ENCODE measurements around the gene RUFY4. TPM values are rescaled to one million over a fixed set of nuclear protein-coding genes. Genes with fewer than 3 reads are reported as not detected.

Gene RUFY4
- total RNA-seq, 1 experiment from 2014 or later = not detected

GRCh38 chr2:218022851-218023530 lies 46.1 kb upstream of the RUFY4 start:
- ChIA-PET POLR2A (no interaction called here), CTCF (no interaction called here)
- ATAC-seq (no peak), DNase-seq (ENCODE audit: low read depth, low spot score) (no peak)
- no peaks in the 10 kb centered on the region for H3K4me1 ChIP-seq (ENCODE audit: control insufficient read depth, insufficient read depth, low read length)
- no peaks in the 10 kb centered on the region for H3K27me3 ChIP-seq (ENCODE audit: control insufficient read depth, insufficient read depth, low read length)
- no TSS peak for BruUV-seq (replicated peaks)
- intact Hi-C loops (cut with micrococcal nuclease; ENCODE audit: unreplicated experiment) (no loop called here), in situ Hi-C loops (cut with HindIII; ENCODE audit: low pct_unique_long_range_greater_than_20kb, low sequenced_read_pairs) (no loop called here)
- no peak overlapping the region for H3K27ac ChIP-seq (ENCODE audit: low read length)
- H3K36me3 ChIP-seq (ENCODE audit: control insufficient read depth, insufficient read depth, low read length) = no peaks in the 10 kb centered on the region
- H3K9me3 ChIP-seq (ENCODE audit: control insufficient read depth, insufficient read depth, low read depth, low read length) = no peaks in the 10 kb centered on the region
- TF ChIP-seq, protein P1, sequence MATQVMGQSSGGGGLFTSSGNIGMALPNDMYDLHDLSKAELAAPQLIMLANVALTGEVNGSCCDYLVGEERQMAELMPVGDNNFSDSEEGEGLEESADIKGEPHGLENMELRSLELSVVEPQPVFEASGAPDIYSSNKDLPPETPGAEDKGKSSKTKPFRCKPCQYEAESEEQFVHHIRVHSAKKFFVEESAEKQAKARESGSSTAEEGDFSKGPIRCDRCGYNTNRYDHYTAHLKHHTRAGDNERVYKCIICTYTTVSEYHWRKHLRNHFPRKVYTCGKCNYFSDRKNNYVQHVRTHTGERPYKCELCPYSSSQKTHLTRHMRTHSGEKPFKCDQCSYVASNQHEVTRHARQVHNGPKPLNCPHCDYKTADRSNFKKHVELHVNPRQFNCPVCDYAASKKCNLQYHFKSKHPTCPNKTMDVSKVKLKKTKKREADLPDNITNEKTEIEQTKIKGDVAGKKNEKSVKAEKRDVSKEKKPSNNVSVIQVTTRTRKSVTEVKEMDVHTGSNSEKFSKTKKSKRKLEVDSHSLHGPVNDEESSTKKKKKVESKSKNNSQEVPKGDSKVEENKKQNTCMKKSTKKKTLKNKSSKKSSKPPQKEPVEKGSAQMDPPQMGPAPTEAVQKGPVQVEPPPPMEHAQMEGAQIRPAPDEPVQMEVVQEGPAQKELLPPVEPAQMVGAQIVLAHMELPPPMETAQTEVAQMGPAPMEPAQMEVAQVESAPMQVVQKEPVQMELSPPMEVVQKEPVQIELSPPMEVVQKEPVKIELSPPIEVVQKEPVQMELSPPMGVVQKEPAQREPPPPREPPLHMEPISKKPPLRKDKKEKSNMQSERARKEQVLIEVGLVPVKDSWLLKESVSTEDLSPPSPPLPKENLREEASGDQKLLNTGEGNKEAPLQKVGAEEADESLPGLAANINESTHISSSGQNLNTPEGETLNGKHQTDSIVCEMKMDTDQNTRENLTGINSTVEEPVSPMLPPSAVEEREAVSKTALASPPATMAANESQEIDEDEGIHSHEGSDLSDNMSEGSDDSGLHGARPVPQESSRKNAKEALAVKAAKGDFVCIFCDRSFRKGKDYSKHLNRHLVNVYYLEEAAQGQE (IDR thresholded peaks at IDR 0.05; ENCODE audit: insufficient read depth in 1 of 2, low read depth in 2 of 2, low read length in 1 of 2) = no peak
- TF ChIP-seq TCF7L2 (IDR thresholded peaks at IDR 0.05; ENCODE audit: low read depth, low read length) = no peak
- no peak for TF ChIP-seq POLR2AphosphoS5 (IDR thresholded peaks at IDR 0.05; ENCODE audit: low read depth, low read length)
- TF ChIP-seq SIN3A (IDR thresholded peaks at IDR 0.05; ENCODE audit: borderline replicate concordance, insufficient read depth, low read depth, low read length) = no peak
- TF ChIP-seq, protein P2, sequence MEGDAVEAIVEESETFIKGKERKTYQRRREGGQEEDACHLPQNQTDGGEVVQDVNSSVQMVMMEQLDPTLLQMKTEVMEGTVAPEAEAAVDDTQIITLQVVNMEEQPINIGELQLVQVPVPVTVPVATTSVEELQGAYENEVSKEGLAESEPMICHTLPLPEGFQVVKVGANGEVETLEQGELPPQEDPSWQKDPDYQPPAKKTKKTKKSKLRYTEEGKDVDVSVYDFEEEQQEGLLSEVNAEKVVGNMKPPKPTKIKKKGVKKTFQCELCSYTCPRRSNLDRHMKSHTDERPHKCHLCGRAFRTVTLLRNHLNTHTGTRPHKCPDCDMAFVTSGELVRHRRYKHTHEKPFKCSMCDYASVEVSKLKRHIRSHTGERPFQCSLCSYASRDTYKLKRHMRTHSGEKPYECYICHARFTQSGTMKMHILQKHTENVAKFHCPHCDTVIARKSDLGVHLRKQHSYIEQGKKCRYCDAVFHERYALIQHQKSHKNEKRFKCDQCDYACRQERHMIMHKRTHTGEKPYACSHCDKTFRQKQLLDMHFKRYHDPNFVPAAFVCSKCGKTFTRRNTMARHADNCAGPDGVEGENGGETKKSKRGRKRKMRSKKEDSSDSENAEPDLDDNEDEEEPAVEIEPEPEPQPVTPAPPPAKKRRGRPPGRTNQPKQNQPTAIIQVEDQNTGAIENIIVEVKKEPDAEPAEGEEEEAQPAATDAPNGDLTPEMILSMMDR (IDR thresholded peaks at IDR 0.05) = no peak
- no peak overlapping the region for H3K4me3 ChIP-seq (ENCODE audit: low read depth in 2 of 2, low read length in 2 of 2)

GRCh38 chr2:218023636-218024035 lies 45.4 kb upstream of the RUFY4 start:
- ChIA-PET CTCF (no interaction called here), POLR2A (no interaction called here)
- Histone ChIP-seq H3K27me3 (ENCODE audit: control insufficient read depth, insufficient read depth, low read length) (no peaks in the 10 kb centered on the region), H3K4me3 (ENCODE audit: low read depth in 2 of 2, low read length in 2 of 2) (no peak overlapping the region), H3K9me3 (ENCODE audit: control insufficient read depth, insufficient read depth, low read depth, low read length) (no peaks in the 10 kb centered on the region), H3K27ac (ENCODE audit: low read length) (no peak overlapping the region), H3K4me1 (ENCODE audit: control insufficient read depth, insufficient read depth, low read length) (no peaks in the 10 kb centered on the region), H3K36me3 (ENCODE audit: control insufficient read depth, insufficient read depth, low read length) (no peaks in the 10 kb centered on the region)
- TF ChIP-seq POLR2AphosphoS5 (IDR thresholded peaks at IDR 0.05; ENCODE audit: low read depth, low read length) (no peak), SIN3A (IDR thresholded peaks at IDR 0.05; ENCODE audit: borderline replicate concordance, insufficient read depth, low read depth, low read length) (no peak), TCF7L2 (IDR thresholded peaks at IDR 0.05; ENCODE audit: low read depth, low read length) (no peak)
- TF ChIP-seq, protein P1 (IDR thresholded peaks at IDR 0.05; ENCODE audit: insufficient read depth in 1 of 2, low read depth in 2 of 2, low read length in 1 of 2) = no peak
- TF ChIP-seq, protein P2 (IDR thresholded peaks at IDR 0.05) = no peak
- in situ Hi-C loops (cut with HindIII; ENCODE audit: low pct_unique_long_range_greater_than_20kb, low sequenced_read_pairs) (no loop called here), intact Hi-C loops (cut with micrococcal nuclease; ENCODE audit: unreplicated experiment) (no loop called here)
- DNase-seq (ENCODE audit: low read depth, low spot score) (no peak), ATAC-seq (no peak)
- no TSS peak for BruUV-seq (replicated peaks)

All from Panc1 (cell line).